GM19035 (cell line): ENCODE data around the gene SCGB1C1.
"Not testable (repeated sequence)": the region's sequence is repeated elsewhere in the genome, so short reads cannot be mapped to it uniquely, and the experiment has no call there.

Source experiments
- ATAC-seq: cut with Tn5 transposase; IDR thresholded peaks from one replicate; pipeline ENCODE4 v1.9.1; 2021; ENCODE audit not compliant: unreplicated experiment

Gene SCGB1C1

DNA sequence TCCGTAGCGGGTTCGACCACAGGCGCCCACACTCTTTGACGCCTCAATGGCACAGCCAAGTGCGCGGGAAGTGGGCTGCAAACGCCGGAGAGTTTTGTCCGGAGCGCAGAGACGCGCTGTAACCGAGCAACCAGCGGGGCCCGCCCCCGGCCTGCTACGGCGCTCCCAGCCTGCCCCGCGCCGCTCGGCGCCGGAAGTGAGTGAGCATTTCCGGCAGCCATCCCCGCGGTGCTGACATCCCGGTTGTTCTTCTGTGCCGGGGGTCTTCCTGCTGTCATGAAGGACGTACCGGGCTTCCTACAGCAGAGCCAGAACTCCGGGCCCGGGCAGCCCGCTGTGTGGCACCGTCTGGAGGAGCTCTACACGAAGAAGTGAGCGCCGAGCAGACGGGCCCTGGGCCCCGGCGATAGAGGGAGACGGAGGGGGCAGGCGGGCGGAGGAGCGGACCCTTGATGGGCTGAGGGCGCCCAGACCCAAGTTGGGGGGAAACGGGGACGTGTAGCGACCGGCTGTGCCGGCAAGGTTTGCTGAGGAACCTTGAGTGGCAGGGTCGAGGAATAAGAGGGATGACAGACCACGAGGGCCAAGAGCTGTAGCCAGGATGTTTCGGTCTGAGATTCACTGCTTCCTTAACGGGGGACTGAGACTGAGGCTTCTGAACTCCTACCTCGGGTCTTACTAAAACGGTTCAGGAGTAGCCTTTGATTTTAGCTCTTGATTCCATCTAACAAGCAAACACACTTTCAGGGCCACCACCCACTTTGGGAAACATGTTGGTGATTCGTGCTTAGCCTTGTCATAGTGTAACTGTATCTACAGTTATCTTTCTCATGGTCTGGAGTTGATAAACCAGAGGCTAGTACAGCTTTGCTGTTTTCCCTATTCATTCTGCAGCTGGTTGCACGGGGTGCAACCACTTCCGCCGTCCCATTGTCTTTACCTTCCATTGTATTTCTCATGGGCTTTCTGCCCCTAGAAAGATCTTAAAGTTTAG is 44.2 kb downstream of the SCGB1C1 start, which contains the start of gene PSMD13:
TSS of gene PSMD13 (plus strand) at position 203 of the 994 bp plus-strand sequence. CDS start at position 277, 74 bp downstream.
- peak; percentile 76 for ATAC-seq

- not testable (repeated sequence) for ATAC-seq
Measured at GRCh38 chr11:238346-238745, 45.5 kb downstream of the SCGB1C1 start.

GRCh38 chr11:240315-240714 is 47.4 kb downstream of the SCGB1C1 start:
- ATAC-seq: no peak

- ATAC-seq: no peak
Measured at GRCh38 chr11:241634-242033, 48.8 kb downstream of the SCGB1C1 start.
